Caco-2 (cell line): ENCODE results near the gene ZFP36. TPM values are rescaled to one million over a fixed set of nuclear protein-coding genes. Genes with fewer than 3 reads are reported as not detected.

Source experiments
- Bru-seq: library from RNA; stranded (reverse); fragments of 400-500 nt; gene quantifications from one replicate; lab custom pipeline; 2021; lab: Mats Ljungman, UMichigan
- BruChase-seq, 2 experiments: library from RNA; stranded (reverse); fragments of 400-500 nt; gene quantifications; one replicate each; lab custom pipeline; 2021; lab: Mats Ljungman, UMichigan
- BruUV-seq: library from RNA; stranded (reverse); fragments of 400-500 nt; replicated peaks from 2 replicates; lab custom pipeline; 2021; lab: Mats Ljungman, UMichigan
- CTCF ChIA-PET: fragments of 300-600 bp; sonication (Branson Sonifier 250); formaldehyde crosslinking; loops from one replicate; lab custom pipeline; 2022; ENCODE audit warnings: antibody characterized with exemption; lab: Charles Lee
- POLR2A ChIA-PET: fragments of 300-600 bp; sonication (Branson Sonifier 250); formaldehyde crosslinking; loops from one replicate; lab custom pipeline; 2022; ENCODE audit warnings: antibody characterized with exemption; lab: Charles Lee
- DNase-seq, 2 experiments: peaks; one replicate each; pipeline versions ENCODE4 v3.0.0 to v3.0.0-alpha.2; 2020 to 2022
- H3K27me3 ChIP-seq: replicated peaks from 2 replicates; pipeline ENCODE4 v1.6.0; 2011; ENCODE audit warnings: low read length; ENCODE audit not compliant: control insufficient read depth, insufficient read depth
- H3K36me3 ChIP-seq: 2 replicates; pipeline ENCODE4 v1.5.1; 2011; ENCODE audit warnings: low read length; ENCODE audit not compliant: control insufficient read depth, insufficient read depth
- H3K4me1 ChIP-seq: fragments of 250-450 bp; sonication (Bioruptor Pico); 2 replicates; pipeline ENCODE4 v1.5.1; 2020; ENCODE audit warnings: mild to moderate bottlenecking
- H3K4me3 ChIP-seq: 2 replicates; pipeline ENCODE4 v1.5.1; 2011; ENCODE audit warnings: low read depth, mild to moderate bottlenecking, control low read depth, low read length
- H3K9me3 ChIP-seq: fragments of 250-450 bp; sonication (Bioruptor Pico); 2 replicates; pipeline ENCODE4 v1.5.1; 2020; ENCODE audit warnings: mild to moderate bottlenecking, moderate library complexity
- H3K27ac Mint-ChIP-seq: one replicate; pipeline ENCODE4 v1.8.0; 2022; ENCODE audit warnings: mixed read lengths; ENCODE audit not compliant: unreplicated experiment
- H3K27me3 Mint-ChIP-seq: one replicate; pipeline ENCODE4 v1.8.0; 2022; ENCODE audit warnings: mixed read lengths; ENCODE audit not compliant: insufficient read depth, unreplicated experiment
- H3K36me3 Mint-ChIP-seq: one replicate; pipeline ENCODE4 v1.8.0; 2022; ENCODE audit warnings: mild to moderate bottlenecking, mixed read lengths; ENCODE audit not compliant: insufficient read depth, unreplicated experiment
- H3K4me1 Mint-ChIP-seq: one replicate; pipeline ENCODE4 v1.8.0; 2022; ENCODE audit warnings: low read depth, mixed read lengths; ENCODE audit not compliant: unreplicated experiment
- H3K4me3 Mint-ChIP-seq: one replicate; pipeline ENCODE4 v1.8.0; 2022; ENCODE audit warnings: mild to moderate bottlenecking, moderate library complexity, mixed read lengths; ENCODE audit not compliant: unreplicated experiment
- H3K9me3 Mint-ChIP-seq: one replicate; pipeline ENCODE4 v1.8.0; 2022; ENCODE audit warnings: mixed read lengths; ENCODE audit not compliant: unreplicated experiment
- intact Hi-C: fragments of 100-400 bp; cut with micrococcal nuclease; formaldehyde crosslinking; loops from one replicate; pipeline ENCODE4 v1.10.0; 2022; ENCODE audit not compliant: unreplicated experiment
- long read RNA-seq: library from polyadenylated mRNA; stranded (forward); transcript quantifications from one replicate; pipeline ENCODE4 v2.0.0, GENCODE V29; 2022
- total RNA-seq: library from RNA; stranded (reverse); gene quantifications from 2 replicates; pipeline ENCODE4 v1.2.3, GENCODE V29; 2022
- TF ChIP-seq, protein P1 (sequence below), 2 experiments: fragments of 200-600 bp in 1 of 2; IDR thresholded peaks; 1 replicate in 1 of 2; 2 replicates in 1 of 2; pipeline versions ENCODE4 v1.5.1 to v1.8.0; 2011 to 2022; ENCODE audit warnings: antibody characterized with exemption in 1 of 2, control low read depth in 1 of 2, inconsistent platforms in 1 of 2, low read depth in 1 of 2, low read length in 1 of 2, mild to moderate bottlenecking in 1 of 2, moderate library complexity in 1 of 2; ENCODE audit not compliant: insufficient read depth in 1 of 2, severe bottlenecking in 1 of 2, unreplicated experiment in 1 of 2

The ZFP36 gene, protein sequence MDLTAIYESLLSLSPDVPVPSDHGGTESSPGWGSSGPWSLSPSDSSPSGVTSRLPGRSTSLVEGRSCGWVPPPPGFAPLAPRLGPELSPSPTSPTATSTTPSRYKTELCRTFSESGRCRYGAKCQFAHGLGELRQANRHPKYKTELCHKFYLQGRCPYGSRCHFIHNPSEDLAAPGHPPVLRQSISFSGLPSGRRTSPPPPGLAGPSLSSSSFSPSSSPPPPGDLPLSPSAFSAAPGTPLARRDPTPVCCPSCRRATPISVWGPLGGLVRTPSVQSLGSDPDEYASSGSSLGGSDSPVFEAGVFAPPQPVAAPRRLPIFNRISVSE
- 25.8 and 29.7 TPM in 2 replicates for total RNA-seq
- percentile 94 among the genes with signal in this experiment for Bru-seq, nascent RNA
- BruChase-seq, experiment 1, labeled RNA remaining after a 2-hour chase = percentile 87 among the genes with signal in this experiment
- BruChase-seq, experiment 2, labeled RNA remaining after a 6-hour chase = percentile 85 among the genes with signal in this experiment
- long read RNA-seq, transcript ZFP36-203 (2 exons, 1,786 nt) = major isoform, 71 of 81 reads
- long read RNA-seq, partial matches to known transcripts = 0 of 81 reads
- long read RNA-seq, other reads (novel, unspliced or antisense) = 10 of 81 reads

DNA sequence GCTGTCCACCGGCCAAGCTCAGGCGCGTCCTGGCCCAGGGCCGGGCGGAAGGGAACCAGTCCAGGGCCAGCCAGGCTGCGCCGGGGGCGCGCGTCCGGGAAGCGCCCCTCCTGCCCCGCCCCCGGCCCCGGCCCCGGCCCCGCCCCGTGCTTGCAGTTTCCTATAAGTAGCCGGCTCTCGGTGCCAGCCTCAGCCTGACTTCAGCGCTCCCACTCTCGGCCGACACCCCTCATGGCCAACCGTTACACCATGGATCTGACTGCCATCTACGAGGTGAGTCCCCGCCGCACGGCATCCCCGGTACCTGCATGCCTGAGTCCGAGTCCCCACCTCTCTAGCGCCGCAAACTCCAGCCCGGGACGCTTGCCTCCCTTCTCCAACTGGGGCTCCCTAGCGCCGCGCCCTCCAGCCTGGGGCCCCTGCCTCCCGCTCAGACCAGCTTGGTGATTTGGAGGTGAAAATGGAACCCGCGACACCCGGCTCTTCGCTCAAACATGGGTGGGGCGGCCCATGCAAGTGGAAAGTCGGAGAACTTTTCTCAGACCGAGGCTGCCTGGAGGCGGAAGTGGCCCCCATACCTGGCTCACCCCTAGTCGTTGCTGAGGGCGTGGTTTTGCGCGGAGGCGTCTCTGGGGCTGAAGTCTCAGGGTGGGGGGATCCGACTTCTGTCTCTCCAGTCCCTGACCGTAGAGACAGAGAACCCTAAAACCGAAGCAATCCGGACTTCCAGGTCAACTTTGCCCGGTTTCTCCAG, at the start of gene ZFP36:
TSS of gene ZFP36 (plus strand) at position 192 of the 754 bp plus-strand sequence. CDS start at position 250, 58 bp downstream.
- Mint-ChIP-seq H3K4me1 (peaks cover 32% of the 10 kb centered on the region), H3K27me3 (no peaks in the 10 kb centered on the region), H3K27ac (peak within 1 kb of the TSS; percentile 90), H3K36me3 (peaks cover 85% of the 10 kb centered on the region), H3K4me3 (peak within 1 kb of the TSS; percentile 77), H3K9me3 (no peaks in the 10 kb centered on the region)
- Histone ChIP-seq H3K36me3 (peaks cover 4% of the 10 kb centered on the region; the same call in 1 of the 2 replicates), H3K27me3 (no peaks in the 10 kb centered on the region), H3K4me3 (peak within 1 kb of the TSS; percentile 94), H3K9me3 (no peaks in the 10 kb centered on the region), H3K4me1 (peaks cover 36% of the 10 kb centered on the region)
- ChIA-PET POLR2A (interaction anchor here (0.6 to 4.1 kb wide), 6 partner anchors 9 to 64 kb away, joined by 3 to 27 read pairs (median 4); partner anchors contain the start of genes MED29, PAF1, RPS16 and SAMD4B), CTCF (interaction anchor here (0.6 to 4.1 kb wide), 2 partner anchors 9 to 644 kb away, joined by 4 to 17 read pairs; no protein-coding TSS in a partner anchor)
- BruUV-seq = no TSS peak
- TF ChIP-seq, protein P1, sequence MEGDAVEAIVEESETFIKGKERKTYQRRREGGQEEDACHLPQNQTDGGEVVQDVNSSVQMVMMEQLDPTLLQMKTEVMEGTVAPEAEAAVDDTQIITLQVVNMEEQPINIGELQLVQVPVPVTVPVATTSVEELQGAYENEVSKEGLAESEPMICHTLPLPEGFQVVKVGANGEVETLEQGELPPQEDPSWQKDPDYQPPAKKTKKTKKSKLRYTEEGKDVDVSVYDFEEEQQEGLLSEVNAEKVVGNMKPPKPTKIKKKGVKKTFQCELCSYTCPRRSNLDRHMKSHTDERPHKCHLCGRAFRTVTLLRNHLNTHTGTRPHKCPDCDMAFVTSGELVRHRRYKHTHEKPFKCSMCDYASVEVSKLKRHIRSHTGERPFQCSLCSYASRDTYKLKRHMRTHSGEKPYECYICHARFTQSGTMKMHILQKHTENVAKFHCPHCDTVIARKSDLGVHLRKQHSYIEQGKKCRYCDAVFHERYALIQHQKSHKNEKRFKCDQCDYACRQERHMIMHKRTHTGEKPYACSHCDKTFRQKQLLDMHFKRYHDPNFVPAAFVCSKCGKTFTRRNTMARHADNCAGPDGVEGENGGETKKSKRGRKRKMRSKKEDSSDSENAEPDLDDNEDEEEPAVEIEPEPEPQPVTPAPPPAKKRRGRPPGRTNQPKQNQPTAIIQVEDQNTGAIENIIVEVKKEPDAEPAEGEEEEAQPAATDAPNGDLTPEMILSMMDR (IDR thresholded peaks at IDR 0.05; ENCODE audit: insufficient read depth in 1 of 2, low read depth in 1 of 2, low read length in 1 of 2, severe bottlenecking in 1 of 2, unreplicated experiment in 1 of 2) = peak in 1 of 2 experiments; percentile 0
- DNase-seq = peak; percentile 89
- intact Hi-C loops = no loop called here

DNA sequence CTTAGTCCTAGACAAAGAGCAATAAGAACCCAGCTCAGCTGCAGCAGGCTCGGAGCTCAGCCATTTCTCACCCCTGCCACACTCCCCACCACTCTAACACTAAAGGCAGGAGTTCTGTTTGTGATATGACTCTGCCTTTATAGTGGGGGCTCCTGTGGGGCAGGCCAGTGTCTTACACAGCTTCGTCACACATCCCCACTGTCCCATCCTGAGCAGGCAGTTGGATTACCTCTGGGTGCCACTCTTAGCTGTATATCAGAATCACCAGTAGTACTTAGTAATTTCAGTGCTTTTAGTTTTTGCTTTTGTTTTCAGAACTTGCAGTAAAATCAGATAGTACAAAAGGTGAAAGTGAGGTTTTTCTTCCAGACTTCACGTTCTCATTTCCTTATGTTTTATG, 47.6 kb upstream of the ZFP36 start:
- DNase-seq = no peak
- no peaks in the 10 kb centered on the region for H3K27me3 ChIP-seq
- Mint-ChIP-seq H3K4me3 (no peak overlapping the region), H3K4me1 (no peaks in the 10 kb centered on the region), H3K36me3 (peaks cover 60% of the 10 kb centered on the region), H3K27ac (no peak overlapping the region), H3K27me3 (no peaks in the 10 kb centered on the region), H3K9me3 (no peaks in the 10 kb centered on the region)
- no peak overlapping the region for H3K4me3 ChIP-seq
- intact Hi-C loops = no loop called here
- H3K4me1 ChIP-seq = no peaks in the 10 kb centered on the region
- H3K9me3 ChIP-seq = no peaks in the 10 kb centered on the region
- TF ChIP-seq, protein P1 (IDR thresholded peaks at IDR 0.05; ENCODE audit: insufficient read depth in 1 of 2, low read depth in 1 of 2, low read length in 1 of 2, severe bottlenecking in 1 of 2, unreplicated experiment in 1 of 2) = no peak
- POLR2A ChIA-PET = no interaction called here
- peaks cover 3% of the 10 kb centered on the region; the same call in 1 of the 2 replicates for H3K36me3 ChIP-seq
- CTCF ChIA-PET = no interaction called here
- no TSS peak for BruUV-seq

DNA sequence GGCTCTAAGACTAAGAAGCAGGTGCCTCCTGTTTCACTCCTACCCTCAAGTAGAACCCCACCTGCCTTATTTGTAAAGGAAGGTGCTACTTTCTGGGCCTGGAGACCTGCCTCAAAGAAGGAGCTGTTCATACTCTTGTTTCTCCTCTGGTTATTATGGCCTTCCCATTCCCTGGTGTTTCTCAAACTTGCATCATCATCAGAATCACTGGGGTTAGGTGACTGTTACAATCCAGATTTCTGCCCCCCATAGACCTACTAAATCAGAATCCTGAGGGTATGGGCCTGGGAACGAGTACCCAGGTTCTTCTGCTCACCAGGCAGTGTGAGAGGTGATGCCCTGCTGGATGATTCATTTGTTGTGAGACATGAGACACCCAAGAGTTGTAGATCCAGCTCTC, 46.0 kb upstream of the ZFP36 start:
- ChIA-PET CTCF (no interaction called here), POLR2A (no interaction called here)
- intact Hi-C loops = no loop called here
- no peaks in the 10 kb centered on the region for H3K9me3 Mint-ChIP-seq
- no peaks in the 10 kb centered on the region for H3K4me1 Mint-ChIP-seq
- no peaks in the 10 kb centered on the region for H3K4me1 ChIP-seq
- H3K4me3 Mint-ChIP-seq = no peak overlapping the region
- H3K27me3 ChIP-seq = no peaks in the 10 kb centered on the region
- H3K9me3 ChIP-seq = no peaks in the 10 kb centered on the region
- no peak overlapping the region for H3K27ac Mint-ChIP-seq
- peaks cover 55% of the 10 kb centered on the region for H3K36me3 Mint-ChIP-seq
- TF ChIP-seq, protein P1 (IDR thresholded peaks at IDR 0.05; ENCODE audit: insufficient read depth in 1 of 2, low read depth in 1 of 2, low read length in 1 of 2, severe bottlenecking in 1 of 2, unreplicated experiment in 1 of 2) = no peak
- no peak overlapping the region for H3K4me3 ChIP-seq
- no peak for DNase-seq
- BruUV-seq = no TSS peak
- peaks cover 4% of the 10 kb centered on the region for H3K36me3 ChIP-seq
- no peaks in the 10 kb centered on the region for H3K27me3 Mint-ChIP-seq
